ENCODE measurements around the gene CFAP161. TPM values are rescaled to one million over a fixed set of nuclear protein-coding genes. Genes with fewer than 3 reads are reported as not detected.
"Not testable (repeated sequence)": the region's sequence is repeated elsewhere in the genome, so short reads cannot be mapped to it uniquely, and the experiment has no call there.

The CFAP161 gene
- polyA plus RNA-seq, 3 donors = 0.43 to 0.56 TPM; not detected in 1

GRCh38 chr15:81106560-81106959 lies 27.5 kb upstream of the CFAP161 start:
- DNase-seq = peak; percentile 68

- no peak for DNase-seq
Measured at GRCh38 chr15:81107889-81108288, 26.2 kb upstream of the CFAP161 start.

- no peak for DNase-seq
Measured at GRCh38 chr15:81108427-81108826, 25.6 kb upstream of the CFAP161 start.

DNA sequence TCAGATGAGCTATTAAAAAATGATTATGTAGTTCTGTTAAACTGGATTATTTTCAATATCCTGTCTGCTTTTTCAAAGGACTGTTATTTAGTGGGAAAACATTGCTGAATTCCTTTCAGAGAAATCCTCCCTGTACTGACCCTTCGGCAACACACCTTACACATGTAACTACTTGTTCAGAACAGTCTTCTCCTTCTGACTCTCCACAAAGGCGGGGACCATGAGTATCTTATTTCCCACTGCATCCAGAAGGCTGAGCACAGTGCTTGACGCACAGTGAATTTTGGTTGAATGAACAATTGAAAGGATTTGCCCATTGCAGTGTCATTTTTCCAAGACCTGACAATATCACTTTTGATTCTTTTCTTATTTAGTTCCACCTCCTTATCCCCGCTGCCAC lies 23.1 kb upstream of the CFAP161 start:
- DNase-seq = no peak

DNA sequence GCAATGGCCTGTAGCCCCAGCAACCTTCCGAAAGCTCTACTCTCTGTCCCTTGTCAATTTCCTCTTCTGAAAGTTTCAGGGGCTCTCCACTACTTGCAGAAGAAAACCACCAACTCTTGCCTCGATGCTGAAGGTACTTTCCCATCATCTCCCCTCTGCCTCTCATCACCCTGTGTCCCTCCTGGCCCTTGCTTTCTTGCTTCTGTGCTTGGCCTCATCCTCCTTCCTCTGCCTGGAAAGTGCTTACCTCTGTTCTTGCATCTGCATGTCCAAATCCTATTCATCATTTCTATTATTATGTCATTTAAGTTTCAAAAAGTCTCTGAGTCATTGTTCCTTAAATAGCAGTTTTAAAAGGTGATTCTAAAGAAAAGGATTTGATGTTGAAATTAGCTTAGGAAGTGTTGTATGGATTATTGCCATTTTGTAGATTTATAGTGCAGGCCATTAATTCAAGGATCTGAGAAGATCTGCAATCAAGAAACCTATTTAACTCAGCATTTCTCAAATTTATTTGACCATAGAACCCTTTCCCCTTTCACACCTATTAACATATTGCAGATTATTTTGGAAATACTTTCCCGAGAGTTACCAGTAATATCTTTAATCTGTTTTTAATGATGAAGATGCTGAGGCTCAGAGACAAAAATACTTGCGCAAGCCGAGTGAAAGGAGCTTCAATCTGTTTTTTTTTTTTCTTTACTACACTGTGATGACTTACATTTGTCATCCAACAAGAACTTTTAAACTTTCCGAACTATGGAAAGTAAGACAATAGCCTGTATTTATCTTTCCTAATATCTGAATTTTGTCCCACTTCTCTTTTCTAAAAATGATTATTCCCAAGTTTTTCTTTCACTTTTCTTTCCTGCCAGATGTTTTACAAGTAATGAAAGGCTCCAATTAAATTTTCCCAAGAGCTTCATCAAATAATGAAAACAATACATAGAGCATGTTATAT lies 22.3 kb upstream of the CFAP161 start:
- no peak for DNase-seq

- DNase-seq = no peak
Measured at GRCh38 chr15:81113204-81113657, 20.8 kb upstream of the CFAP161 start.

DNA sequence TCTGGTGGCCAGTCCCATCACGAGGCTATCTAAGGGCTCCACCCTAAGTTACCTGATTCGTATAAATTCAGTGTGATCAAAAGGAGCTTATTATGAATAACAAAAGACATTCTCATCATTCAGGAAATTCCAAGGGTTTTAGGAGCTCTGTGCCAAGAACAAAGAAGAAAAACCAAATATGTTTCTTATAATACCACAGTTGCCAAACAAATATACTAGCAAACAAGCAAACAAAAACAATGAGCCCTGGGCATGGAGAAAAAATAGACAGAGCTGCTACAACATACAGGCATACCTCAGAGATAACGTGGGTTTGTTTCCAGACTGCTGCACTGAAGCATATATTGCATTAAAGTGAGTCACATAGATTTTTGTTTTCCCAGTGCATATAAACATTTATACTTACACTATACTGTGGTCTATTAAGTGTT lies 20.2 kb upstream of the CFAP161 start:
- no peak for DNase-seq

GRCh38 chr15:81115054-81115939 lies 18.8 kb upstream of the CFAP161 start:
- no peak for DNase-seq

GRCh38 chr15:81117136-81117535 lies 16.9 kb upstream of the CFAP161 start:
- DNase-seq = no peak

DNA sequence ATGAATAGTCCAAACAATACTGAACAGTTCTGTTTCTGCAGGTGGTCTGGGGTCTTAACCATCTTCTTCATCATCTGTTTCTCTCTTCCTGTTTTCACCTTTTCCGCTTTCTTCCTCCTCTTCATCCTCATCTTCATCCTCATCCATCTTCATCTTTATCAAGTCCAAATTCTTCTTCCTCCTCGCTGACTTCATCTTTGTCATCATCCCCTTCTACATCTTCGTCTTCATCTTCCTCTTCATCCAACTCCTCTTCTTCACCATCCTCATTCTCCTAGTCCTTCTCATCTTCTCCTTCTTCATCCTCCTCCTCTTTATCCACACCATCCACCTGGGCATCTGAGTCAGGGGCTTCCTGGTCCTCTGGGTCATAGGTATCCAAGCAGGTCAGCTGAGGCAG lies 16.5 kb upstream of the CFAP161 start:
- no peak for DNase-seq

- DNase-seq = no peak
Measured at GRCh38 chr15:81118361-81118760, 15.7 kb upstream of the CFAP161 start.

- DNase-seq = no peak
Measured at GRCh38 chr15:81120069-81120468, 14.0 kb upstream of the CFAP161 start.

DNA sequence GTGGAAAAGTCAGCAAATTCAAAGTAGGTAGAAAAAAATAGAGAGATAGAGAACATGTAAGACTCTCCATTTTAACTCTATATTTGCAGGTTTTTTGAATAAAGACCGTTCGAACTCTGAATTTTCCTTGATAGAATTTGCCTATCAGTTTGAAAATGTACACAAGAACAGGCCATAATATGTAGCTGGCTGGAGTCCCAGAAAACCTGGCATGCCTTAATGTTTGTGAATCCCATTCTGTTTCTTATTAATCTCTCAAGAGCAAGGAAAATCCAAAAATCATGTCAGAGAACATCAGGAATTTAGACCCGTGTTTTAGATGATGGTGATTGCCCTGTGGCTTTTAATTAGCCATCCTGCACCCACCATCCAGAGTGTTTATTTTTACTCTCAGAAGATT lies 7.2 kb upstream of the CFAP161 start:
- DNase-seq = no peak

DNA sequence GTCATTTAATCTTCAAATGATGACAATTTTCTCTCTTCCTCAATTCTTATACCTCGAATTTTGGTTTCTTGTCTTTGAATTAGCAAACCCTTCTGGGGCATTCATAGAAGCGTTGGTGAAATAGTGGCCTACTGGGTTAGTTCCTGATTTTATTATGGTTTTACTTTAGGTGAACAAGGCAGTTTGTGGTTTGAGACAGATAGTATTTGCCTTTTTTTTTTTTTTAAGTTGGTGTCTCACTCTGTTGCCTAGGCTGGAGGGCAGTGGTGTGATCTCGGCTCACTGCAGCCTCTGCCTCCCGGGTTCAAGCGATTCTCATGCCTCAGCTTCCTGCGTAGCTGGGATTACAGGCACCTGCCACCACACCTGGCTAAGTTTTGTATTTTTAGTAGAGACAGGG lies 7.4 kb downstream of the CFAP161 start:
- not testable (repeated sequence) for DNase-seq

DNA sequence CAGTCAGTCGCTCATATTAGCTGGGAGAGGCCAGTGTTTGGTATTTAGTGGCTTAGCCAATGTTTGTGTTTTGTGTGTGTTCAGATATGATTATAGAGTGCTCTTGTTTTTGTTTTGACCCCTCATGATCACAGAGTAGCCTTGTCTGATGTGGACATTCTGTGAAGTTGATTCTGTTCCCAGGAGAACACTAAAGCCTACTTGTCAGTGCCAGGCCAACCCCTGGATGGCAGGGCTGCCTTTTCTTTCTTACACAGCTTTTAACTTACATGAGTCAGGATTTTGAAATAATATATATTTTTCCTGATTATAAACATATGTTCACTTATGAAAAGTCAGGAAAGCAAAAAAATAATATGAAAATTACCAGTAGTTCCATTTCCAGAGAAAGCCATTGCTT lies 11.9 kb downstream of the CFAP161 start:
- DNase-seq = no peak

DNA sequence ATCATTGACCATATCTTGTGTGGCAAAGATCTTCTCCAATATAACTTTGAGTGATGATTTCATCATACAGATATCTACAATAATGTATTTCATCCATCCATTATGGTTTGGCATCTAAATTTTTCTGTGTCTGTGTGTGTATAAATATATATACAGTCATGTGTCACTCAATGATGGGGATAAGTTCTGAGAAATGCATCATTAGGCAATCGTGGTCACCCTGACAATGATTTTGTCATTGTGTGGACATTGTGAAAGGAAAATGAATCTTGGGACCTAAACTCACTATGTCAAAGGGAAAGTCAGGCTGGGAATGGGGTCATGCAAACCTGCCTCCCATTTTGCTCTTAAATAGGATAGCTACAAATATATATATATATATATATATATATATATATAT lies 12.4 kb downstream of the CFAP161 start:
- no peak for DNase-seq

DNA sequence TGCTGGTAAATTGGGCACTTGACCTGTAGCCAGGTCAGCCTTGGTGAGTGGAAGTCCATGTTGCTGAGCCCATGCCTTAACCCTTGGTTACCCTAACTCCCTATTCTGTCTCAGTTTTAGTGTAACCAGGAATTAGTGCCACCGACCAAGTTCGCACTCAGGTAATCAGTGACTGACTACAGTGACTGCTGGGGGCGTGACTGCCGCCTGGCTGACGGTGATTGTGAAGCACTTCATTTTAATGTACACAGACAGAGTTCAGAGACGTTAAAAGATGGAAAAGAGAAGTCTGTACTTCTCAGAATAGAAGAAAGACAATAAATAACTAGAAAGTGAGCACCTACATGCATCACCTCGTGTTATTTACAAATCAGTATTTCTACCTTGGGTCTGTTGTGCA lies 17.3 kb downstream of the CFAP161 start:
- no peak for DNase-seq

DNA sequence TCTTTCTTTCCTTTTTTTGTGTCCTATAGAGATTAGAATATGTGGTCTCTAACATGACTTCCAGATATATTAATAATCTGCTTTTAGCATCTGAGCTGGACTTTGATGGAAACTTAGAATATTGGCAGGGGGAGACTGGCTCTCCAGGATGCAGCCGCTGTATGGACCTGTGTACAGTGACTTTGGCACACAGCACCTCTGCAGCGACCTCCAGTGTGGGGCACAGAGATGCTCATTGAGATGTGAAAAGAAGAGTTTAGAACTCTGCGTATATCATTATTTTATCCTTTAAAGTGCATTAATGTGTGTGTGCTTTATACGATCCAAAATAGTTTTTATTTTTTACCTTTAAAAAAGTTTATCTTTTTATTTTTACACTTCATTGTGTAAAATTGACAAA lies 18.3 kb downstream of the CFAP161 start:
- no peak for DNase-seq

DNA sequence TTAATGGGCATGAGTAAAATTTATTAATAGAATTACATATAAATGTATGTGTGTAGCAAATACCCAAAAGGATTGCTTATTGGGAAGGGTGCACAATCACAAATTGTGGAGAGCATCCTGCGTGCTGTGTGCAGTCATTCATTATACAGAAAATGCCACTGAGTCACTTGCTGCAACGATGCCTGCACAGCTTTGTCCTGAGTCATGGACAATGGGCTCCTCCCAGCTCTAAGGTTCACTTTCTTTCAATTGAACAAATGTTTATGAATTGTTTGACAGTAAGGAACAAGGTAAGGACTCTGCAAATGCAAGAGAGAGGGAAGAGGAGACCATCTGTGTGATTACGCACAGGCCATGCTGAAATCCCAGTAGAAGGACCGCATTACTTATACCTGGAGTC lies 18.7 kb downstream of the CFAP161 start:
- no peak for DNase-seq

DNA sequence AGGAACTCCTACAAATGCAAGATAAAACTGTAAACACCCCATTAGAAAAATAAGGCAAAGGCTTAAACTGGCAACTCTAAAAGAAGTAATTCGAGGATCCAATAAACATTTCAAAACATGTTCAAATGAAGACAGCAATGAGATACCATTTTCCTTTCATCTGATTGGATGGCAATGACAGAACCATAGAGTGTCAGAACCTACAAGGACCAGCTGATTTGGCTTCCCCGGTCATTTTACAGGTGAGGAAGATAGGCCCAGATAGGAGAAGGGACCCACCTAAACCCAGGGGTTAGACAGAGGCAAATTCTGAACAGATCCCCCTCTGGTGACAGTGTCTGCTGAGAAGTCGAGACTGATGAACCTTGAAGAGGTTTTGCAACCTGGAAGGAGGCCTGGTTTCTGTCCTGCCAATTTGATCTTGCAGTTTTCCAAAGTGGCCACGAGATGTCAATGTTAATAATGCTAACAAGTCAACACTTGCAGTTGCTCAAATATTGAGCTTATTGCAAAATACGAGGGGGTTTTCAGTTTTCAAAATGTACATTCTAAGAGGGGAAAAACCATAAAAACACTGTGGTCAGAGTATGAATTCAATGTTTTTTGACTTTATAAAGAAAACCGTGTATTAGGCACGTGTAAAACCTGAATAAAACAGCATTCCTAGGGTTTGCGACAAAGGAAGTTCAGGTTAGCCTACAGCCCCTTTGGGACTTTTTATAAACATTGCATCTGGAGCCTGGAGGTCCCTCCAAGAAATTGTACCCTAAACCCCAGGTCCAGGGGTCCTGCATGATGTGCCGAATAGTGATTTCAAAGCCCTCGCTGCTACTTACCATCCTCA lies 21.5 kb downstream of the CFAP161 start:
- no peak for DNase-seq

- no peak for DNase-seq
Measured at GRCh38 chr15:81156324-81156723, 22.3 kb downstream of the CFAP161 start.

Measured in renal pelvis (tissue), 4 donors.